ENCODE results near the gene LSM14A. TPM values are rescaled to one million over a fixed set of nuclear protein-coding genes. Genes with fewer than 3 reads are reported as not detected.

Gene LSM14A
- total RNA-seq, 1 donor from 2014 or later = 109 TPM

DNA sequence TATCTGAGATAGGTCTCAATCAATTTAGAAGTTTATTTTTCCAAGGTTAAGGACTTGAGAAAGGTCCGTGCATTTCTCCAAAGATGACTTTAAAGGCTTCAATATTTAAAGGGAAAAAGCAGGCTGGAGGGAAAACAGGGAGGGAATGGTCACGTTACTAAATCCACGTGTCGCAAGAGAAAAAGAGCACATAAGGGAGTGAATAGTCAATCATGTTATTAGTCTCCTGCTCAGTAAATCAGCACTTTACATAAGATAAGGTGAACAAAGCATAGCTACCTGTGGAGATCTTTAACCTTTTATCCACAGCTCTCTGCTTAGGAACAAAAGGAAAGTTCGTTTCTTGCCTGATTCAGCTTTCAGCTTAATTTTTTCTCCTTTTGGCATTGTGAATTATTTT lies 31.3 kb upstream of the LSM14A start:
- TF ChIP-seq, protein P1, sequence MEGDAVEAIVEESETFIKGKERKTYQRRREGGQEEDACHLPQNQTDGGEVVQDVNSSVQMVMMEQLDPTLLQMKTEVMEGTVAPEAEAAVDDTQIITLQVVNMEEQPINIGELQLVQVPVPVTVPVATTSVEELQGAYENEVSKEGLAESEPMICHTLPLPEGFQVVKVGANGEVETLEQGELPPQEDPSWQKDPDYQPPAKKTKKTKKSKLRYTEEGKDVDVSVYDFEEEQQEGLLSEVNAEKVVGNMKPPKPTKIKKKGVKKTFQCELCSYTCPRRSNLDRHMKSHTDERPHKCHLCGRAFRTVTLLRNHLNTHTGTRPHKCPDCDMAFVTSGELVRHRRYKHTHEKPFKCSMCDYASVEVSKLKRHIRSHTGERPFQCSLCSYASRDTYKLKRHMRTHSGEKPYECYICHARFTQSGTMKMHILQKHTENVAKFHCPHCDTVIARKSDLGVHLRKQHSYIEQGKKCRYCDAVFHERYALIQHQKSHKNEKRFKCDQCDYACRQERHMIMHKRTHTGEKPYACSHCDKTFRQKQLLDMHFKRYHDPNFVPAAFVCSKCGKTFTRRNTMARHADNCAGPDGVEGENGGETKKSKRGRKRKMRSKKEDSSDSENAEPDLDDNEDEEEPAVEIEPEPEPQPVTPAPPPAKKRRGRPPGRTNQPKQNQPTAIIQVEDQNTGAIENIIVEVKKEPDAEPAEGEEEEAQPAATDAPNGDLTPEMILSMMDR (IDR thresholded peaks at IDR 0.05) = no peak
- no peak for ATAC-seq
- no peaks in the 10 kb centered on the region for H3K27me3 ChIP-seq (ENCODE audit: low read depth)
- H3K4me3 ChIP-seq = no peak overlapping the region
- H3K27ac ChIP-seq = no peak overlapping the region
- no peaks in the 10 kb centered on the region for H3K4me1 ChIP-seq
- H3K9me3 ChIP-seq = no peaks in the 10 kb centered on the region
- H3K36me3 ChIP-seq = no peaks in the 10 kb centered on the region
- DNase-seq = no peak
- intact Hi-C loops (cut with DNase I) = no loop called here

DNA sequence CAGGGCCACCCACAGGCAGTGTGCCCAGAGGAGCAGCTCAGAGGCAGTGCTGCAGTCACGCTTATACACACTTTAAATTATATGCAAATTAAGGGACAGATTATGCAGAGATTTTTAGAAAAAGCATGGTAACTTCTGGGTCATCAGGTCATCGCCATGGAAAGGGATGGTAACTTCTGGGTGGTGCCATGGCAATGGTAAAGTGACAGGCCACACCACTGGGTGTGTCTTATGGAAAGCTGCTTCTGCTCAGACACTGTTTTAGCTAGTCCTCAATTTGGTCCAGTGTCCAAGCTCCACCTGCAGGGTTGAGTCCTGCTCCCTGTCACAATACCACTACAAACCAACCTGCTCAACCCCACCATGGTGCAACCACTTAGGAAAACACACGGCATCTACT lies 29.9 kb upstream of the LSM14A start:
- Histone ChIP-seq H3K27ac (no peak overlapping the region), H3K4me1 (no peaks in the 10 kb centered on the region), H3K4me3 (no peak overlapping the region), H3K27me3 (ENCODE audit: low read depth) (no peaks in the 10 kb centered on the region), H3K9me3 (no peaks in the 10 kb centered on the region), H3K36me3 (no peaks in the 10 kb centered on the region)
- TF ChIP-seq, protein P1 (IDR thresholded peaks at IDR 0.05) = no peak
- DNase-seq = no peak
- intact Hi-C loops (cut with DNase I) = no loop called here
- no peak for ATAC-seq

DNA sequence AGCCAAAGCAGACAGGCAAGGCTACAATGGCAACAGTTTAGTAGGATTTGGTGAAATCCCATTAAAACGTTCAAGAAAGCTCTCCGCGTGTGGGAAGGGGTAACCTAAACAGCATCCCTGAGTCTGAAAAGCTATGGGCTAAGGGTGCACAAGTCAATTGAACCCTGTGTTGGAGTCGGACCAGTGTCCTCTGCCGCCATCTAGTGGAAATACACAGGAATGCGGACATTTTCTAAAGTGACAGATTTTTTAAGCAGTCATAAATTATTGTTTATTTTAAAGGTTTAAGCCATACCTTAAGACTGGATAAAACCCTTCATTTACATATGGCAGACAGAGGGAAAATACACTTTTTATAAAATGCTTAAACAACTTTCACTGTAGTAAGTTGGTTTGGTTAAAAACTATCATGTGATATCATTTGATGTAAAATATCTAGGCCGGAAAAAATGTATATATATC lies 26.5 kb upstream of the LSM14A start:
- Histone ChIP-seq H3K4me3 (no peak overlapping the region), H3K27ac (no peak overlapping the region), H3K27me3 (ENCODE audit: low read depth) (no peaks in the 10 kb centered on the region), H3K4me1 (no peaks in the 10 kb centered on the region), H3K36me3 (no peaks in the 10 kb centered on the region), H3K9me3 (no peaks in the 10 kb centered on the region)
- TF ChIP-seq, protein P1 (IDR thresholded peaks at IDR 0.05) = peak; percentile 80
- ATAC-seq (peak; percentile 64 to 79), DNase-seq (no peak)
- intact Hi-C loops (cut with DNase I) = no loop called here

GRCh38 chr19:34148658-34149185 lies 23.6 kb upstream of the LSM14A start:
- TF ChIP-seq, protein P1 (IDR thresholded peaks at IDR 0.05) = no peak
- Histone ChIP-seq H3K27me3 (ENCODE audit: low read depth) (no peaks in the 10 kb centered on the region), H3K27ac (no peak overlapping the region), H3K9me3 (no peaks in the 10 kb centered on the region), H3K36me3 (no peaks in the 10 kb centered on the region), H3K4me3 (no peak overlapping the region), H3K4me1 (no peaks in the 10 kb centered on the region)
- DNase-seq (no peak), ATAC-seq (no peak)
- intact Hi-C loops (cut with DNase I) = no loop called here

DNA sequence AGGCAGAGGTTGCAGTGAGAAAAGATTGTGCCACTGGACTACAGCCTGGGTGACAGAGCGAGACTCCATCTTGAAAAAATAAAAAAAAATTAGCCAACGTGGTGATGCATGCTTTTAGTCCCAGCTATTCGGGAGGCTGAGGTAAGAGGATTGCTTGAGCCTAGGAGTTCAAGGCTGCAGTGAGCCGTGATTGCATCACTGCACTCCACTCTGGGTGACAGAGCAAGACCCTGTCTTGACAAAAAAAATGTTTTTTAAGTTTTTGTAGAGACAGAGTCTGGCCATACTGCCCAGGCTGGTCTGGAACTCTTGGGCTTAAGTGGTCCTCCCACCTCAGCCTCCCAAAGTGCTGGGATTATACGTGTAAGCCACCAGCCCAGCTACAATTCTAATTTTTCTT lies 22.4 kb upstream of the LSM14A start:
- Histone ChIP-seq H3K27me3 (ENCODE audit: low read depth) (no peaks in the 10 kb centered on the region), H3K27ac (no peak overlapping the region), H3K9me3 (no peaks in the 10 kb centered on the region), H3K4me1 (no peaks in the 10 kb centered on the region), H3K36me3 (no peaks in the 10 kb centered on the region), H3K4me3 (no peak overlapping the region)
- TF ChIP-seq, protein P1 (IDR thresholded peaks at IDR 0.05) = no peak
- intact Hi-C loops (cut with DNase I) = no loop called here
- ATAC-seq (no peak), DNase-seq (no peak)

Measured in lower lobe of right lung (tissue), 2 donors.